GM12878 (cell line): Measurements from ENCODE around the gene SPINK7.

ENCODE experiments used
- EZH2 ChIP-seq: IDR thresholded peaks from 2 replicates; pipeline ENCODE4 v1.6.1; 2012; ENCODE audit warnings: low read depth, mild to moderate bottlenecking, control low read depth, inconsistent platforms, low read length, borderline replicate concordance; ENCODE audit not compliant: control insufficient read depth
- NBN ChIP-seq: fragments of 450-650 bp; IDR thresholded peaks from 2 replicates; pipeline ENCODE4 v1.6.1; 2016

DNA sequence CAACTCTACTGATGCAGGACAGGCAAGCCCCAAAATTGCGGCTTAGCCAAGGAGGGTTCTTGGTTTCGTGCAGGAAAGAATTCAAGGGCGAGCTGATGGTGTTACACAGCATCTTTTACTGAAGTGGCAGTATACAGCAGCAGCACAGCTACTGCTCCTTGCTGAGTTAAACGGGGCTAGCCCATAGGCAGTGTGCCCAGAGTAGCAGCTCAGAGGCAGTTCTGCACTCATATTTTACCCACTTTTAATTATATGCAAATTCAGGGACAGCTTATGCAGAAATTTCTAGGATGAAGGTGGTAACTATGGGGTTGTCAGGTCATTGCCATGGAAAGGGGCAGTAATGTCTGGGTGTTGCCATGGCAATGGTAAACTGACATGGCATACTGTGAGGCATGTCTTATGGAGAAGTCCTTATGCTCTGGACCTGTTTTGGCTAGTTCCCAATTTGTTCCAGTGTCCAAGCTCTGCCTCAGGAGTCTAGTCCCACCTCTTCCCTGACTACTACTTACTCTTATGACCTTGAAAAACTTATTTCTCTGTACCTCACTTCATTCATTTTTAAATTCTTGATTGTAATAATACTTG, 21.1 kb downstream of the SPINK7 start:
- TF ChIP-seq NBN (no peak), EZH2 (no peak)
